HG02973 (cell line): ENCODE results near the gene RCBTB1.
"Not testable (repeated sequence)": the region's sequence is repeated elsewhere in the genome, so short reads cannot be mapped to it uniquely, and the experiment has no call there.

Experiments used
- ATAC-seq: cut with Tn5 transposase; IDR thresholded peaks from one replicate; pipeline ENCODE4 v1.9.1; 2021; ENCODE audit warnings: moderate library complexity; ENCODE audit not compliant: unreplicated experiment

The RCBTB1 gene

GRCh38 chr13:49585220-49586157 lies at the start of gene RCBTB1:
Gene RCBTB1 (minus strand): TSS chr13:49585558. CDS start chr13:49567279, 18,279 bp downstream.
- ATAC-seq = peak; percentile 85

- no peak for ATAC-seq
These were observed 48.4 kb upstream of the RCBTB1 start for GRCh38 chr13:49633710-49634109.

DNA sequence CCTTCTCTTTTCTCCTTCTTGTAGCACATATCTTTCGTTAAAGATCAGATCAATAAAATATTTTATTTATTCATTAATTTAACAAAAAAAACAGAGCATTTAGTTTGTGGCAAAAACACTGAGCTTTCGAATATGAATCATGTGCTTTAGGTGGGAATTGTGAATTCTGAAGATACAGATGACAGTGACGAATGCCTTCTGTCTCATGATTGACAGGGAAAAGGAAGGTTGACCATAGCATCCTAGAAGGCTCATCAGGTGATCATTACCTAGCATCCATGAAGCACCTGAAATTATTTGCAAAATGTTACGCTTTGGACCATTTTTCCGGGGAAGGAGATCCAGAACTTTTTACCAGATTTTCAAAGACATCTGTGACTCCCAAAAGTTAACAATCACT lies 46.8 kb upstream of the RCBTB1 start:
- no peak for ATAC-seq

DNA sequence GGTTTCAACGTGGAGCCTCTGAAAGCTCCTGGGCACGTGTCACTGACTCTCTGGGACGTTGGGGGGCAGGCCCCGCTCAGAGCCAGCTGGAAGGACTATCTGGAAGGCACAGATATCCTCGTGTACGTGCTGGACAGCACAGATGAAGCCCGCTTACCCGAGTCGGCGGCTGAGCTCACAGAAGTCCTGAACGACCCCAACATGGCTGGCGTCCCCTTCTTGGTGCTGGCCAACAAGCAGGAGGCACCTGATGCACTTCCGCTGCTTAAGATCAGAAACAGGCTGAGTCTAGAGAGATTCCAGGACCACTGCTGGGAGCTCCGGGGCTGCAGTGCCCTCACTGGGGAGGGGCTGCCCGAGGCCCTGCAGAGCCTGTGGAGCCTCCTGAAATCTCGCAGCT lies 45.2 kb upstream of the RCBTB1 start:
- ATAC-seq = no peak

GRCh38 chr13:49629947-49630346 lies 44.6 kb upstream of the RCBTB1 start:
- no peak for ATAC-seq

- no peak for ATAC-seq
These were observed 44.0 kb upstream of the RCBTB1 start for GRCh38 chr13:49629196-49629938.

DNA sequence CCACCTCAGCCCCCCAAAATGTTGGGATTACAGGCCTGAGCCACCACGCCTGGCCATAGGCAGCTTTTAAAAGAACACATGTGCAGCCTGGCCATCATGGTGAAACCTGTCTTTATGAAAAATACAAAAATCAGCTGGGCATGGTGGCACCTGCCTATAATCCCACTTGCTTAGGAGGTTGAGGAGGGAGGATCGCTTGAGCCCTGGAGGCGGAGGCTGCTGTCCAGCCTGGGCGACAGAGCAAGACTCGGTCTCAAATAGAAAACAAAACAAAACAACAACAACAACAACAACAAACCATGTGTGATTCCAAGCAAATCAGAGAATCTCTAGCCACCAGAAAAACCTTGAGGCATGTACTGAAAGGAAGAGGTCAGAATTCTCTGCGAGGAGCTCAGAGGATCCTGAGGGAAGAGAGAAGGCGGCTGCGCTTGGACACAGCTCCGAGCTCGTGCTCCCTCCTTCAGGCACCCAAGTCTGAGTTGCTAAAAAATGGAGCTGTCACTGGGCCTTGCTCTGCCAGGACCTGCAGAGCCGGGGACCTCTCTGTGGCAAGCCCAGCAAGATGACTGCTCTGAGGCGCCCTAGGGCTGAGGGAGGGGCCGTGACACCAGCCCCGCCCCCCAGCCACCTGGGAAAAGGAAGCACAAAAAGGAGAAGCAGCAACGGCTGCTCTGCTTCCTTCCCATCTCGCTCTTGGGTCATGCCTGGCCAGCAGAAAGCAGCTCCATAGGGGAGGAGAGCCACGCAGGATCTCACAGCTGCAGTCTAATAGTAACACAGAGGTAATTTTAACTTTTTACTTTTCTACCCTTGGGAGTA lies 42.7 kb upstream of the RCBTB1 start, which contains the start of gene ARL11:
ARL11 (plus strand) TSS at position 677 of the 822 bp plus-strand sequence. CDS start 1,941 bp downstream, outside the sequence.
- peak; percentile 94 for ATAC-seq

- no peak for ATAC-seq
These were observed 40.2 kb upstream of the RCBTB1 start for GRCh38 chr13:49625392-49626079.

DNA sequence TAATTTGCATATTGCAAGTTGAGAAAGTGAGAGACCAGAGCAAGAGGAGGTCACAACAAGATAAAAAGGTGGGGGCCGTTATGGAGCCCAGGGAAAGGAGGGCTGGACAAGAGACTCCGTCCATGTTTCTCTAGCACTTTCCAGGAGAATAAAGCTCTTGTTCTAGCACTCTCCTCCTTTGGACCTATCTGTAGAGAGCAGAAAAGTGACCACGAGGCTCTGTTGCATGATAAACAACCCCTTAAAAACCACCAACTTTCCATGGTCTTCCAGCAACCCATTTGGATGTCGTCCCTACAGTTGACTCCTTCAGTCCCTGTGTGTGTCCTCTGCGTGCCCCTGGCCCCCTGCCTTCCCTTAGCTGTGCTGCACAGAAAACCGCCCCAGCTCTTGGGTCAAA lies 38.9 kb upstream of the RCBTB1 start:
- no peak for ATAC-seq

GRCh38 chr13:49622174-49622946 lies 37.0 kb upstream of the RCBTB1 start:
- ATAC-seq = no peak

- ATAC-seq = peak; percentile 69
These were observed 34.8 kb upstream of the RCBTB1 start for GRCh38 chr13:49620170-49620621.

GRCh38 chr13:49616676-49617065 lies 31.3 kb upstream of the RCBTB1 start:
- no peak for ATAC-seq

GRCh38 chr13:49615836-49616675 lies 30.7 kb upstream of the RCBTB1 start:
- no peak for ATAC-seq

GRCh38 chr13:49612042-49612441 lies 26.7 kb upstream of the RCBTB1 start:
- not testable (repeated sequence) for ATAC-seq

- no peak for ATAC-seq
These were observed 24.8 kb upstream of the RCBTB1 start for GRCh38 chr13:49610176-49610575.

GRCh38 chr13:49608651-49609331 lies 23.4 kb upstream of the RCBTB1 start:
- no peak for ATAC-seq

DNA sequence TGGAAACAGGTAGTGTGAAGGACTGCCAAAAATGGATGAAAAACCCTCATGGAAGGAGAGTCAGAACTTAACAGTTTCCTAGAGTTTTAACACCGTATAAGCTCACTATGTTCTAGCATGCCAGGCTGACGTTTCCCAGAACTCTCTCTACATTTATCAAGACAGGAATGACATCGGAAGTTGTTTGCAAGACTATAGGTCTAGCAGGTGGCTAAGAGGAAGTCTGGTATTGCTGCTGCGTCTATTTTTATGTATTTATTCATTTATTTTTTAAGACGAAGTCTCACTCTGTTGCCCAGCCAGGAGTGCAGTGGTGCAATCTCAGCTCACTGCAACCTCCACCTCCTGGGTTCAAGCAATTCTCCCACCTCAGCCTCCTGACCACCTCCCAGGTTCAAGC lies 22.4 kb upstream of the RCBTB1 start:
- ATAC-seq = no peak
